Muscle layer of duodenum (tissue), 2 donors: ENCODE results near the gene SLX4IP.

Experiments used
- H3K27ac ChIP-seq: one replicate; pipeline ENCODE4 v1.7.0; 2013; ENCODE audit warnings: mild to moderate bottlenecking, low read length
- H3K27me3 ChIP-seq: one replicate; pipeline ENCODE4 v1.7.0; 2013; ENCODE audit warnings: low read depth, mild to moderate bottlenecking, control low read depth, low read length
- H3K36me3 ChIP-seq, 2 donors: one replicate each; pipeline ENCODE4 v1.7.0; 2013; ENCODE audit warnings: low read length in 2 of 2, control low read depth in 1 of 2, mild to moderate bottlenecking in 1 of 2; ENCODE audit not compliant: insufficient read depth in 2 of 2, control insufficient read depth in 1 of 2
- H3K4me1 ChIP-seq, 2 donors: one replicate each; pipeline ENCODE4 v1.7.0; 2013; ENCODE audit warnings: low read length in 2 of 2, mild to moderate bottlenecking in 2 of 2, control low read depth in 1 of 2, moderate library complexity in 1 of 2; ENCODE audit not compliant: insufficient read depth in 2 of 2, control insufficient read depth in 1 of 2
- H3K4me3 ChIP-seq, 2 donors: one replicate each; pipeline ENCODE4 v1.7.0; 2013; ENCODE audit warnings: low read length in 2 of 2, low read depth in 1 of 2, mild to moderate bottlenecking in 1 of 2
- H3K9me3 ChIP-seq, 2 donors: one replicate each; pipeline ENCODE4 v1.7.0; 2013; ENCODE audit warnings: low read length in 2 of 2, control low read depth in 1 of 2, mild to moderate bottlenecking in 1 of 2; ENCODE audit not compliant: control insufficient read depth in 1 of 2
- donor health status: healthy.

Gene SLX4IP

DNA sequence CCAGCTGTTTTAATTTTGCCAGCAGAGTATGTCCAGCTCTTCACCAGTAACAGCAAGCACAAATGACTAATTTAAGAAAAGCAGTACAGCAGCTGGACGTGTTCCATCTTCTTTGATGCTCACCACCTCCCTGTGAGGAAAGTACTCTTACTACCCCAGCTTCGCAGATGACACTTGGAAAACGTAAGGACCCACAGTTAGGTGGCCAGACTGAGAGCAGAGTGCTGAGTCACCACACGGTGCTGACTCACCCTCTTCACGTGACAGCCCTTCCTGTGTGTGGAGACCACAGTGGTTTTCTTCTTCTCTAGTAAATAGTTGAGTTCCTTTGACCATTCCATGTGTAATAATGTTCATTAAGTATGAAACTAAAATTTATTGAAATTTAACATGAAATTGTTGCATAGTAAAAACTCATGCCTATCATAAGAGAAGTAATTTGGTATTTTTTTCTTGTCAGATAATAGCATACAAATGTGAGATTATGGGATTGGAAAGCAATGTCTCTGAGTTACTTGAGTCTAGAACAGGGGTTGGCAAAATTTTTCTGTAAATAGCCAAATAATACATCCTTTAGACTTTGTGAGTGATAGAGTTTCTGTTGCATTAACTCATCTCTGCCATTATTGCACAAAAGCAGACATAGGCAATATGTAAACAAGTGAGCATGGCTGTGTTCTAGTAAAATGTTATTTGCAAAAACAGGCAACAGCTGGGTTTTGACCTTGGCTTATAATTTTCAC is 76.6 kb downstream of the SLX4IP start:
- Histone ChIP-seq H3K4me1 (peaks cover 12 to 31% of the 10 kb centered on the region in 2 donors), H3K9me3 (no peaks in the 10 kb centered on the region), H3K36me3 (peaks cover 0 to 5% of the 10 kb centered on the region in 2 donors), H3K27ac (peak overlapping the region; percentile 37), H3K27me3 (no peaks in the 10 kb centered on the region), H3K4me3 (no peak overlapping the region)

DNA sequence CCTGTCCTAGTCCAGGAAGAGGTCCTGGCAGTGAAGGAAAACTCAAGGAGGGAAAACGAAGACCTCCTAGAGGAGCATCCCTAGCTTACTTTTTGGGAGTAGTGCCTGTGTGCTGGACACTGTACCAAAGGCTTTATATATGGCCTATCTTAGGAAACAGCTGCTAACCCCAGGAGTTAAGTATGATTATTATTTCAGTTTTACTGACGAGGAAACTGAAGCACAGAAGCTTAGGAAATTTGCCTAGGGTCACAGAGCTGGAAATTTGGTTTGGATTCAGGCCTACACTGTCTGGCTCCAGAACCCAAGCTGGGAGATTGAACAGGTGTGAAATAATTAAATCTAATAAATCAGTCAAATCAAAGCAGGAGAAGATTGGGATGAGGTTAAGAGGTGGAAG is 78.0 kb downstream of the SLX4IP start:
- H3K4me1 ChIP-seq: peaks cover 12 to 29% of the 10 kb centered on the region in 2 donors
- no peaks in the 10 kb centered on the region for H3K27me3 ChIP-seq
- peaks cover 0 to 5% of the 10 kb centered on the region in 2 donors for H3K36me3 ChIP-seq
- H3K4me3 ChIP-seq: no peak overlapping the region
- no peak overlapping the region for H3K27ac ChIP-seq
- H3K9me3 ChIP-seq: no peaks in the 10 kb centered on the region

DNA sequence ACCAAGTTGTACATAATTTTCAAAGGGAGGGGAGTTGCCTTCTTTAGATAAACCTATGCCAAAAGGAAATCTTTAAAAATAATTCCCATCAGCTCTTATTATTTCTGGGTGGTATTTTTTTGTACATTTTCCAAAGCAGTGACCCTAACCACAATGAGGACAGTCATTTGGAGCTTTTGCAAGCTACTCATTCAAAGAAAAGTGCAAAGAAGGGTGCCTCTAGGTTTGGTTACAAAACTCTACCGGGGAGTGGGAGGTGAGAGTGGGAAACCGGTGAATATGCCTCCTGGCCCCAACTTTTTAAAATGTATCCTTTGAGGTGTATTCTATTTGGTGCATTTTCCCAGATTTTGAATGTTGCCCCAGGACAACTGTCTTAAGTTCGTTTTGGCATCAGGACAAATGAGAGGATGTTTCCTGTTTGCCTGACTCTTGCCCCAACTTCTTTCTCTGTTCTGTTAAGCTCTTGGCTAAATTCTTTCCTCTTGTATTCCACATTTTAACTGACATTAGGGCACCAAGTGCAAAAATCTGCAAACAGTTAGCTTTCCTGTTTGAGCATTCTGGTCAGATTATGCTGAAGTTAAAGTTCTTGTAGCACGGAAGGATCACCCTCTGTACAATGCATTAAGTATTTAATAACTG is 78.9 kb downstream of the SLX4IP start:
- Histone ChIP-seq H3K27me3 (no peaks in the 10 kb centered on the region), H3K4me1 (peaks cover 12 to 20% of the 10 kb centered on the region in 2 donors), H3K4me3 (no peak overlapping the region), H3K27ac (no peak overlapping the region), H3K36me3 (peaks cover 0 to 5% of the 10 kb centered on the region in 2 donors), H3K9me3 (no peaks in the 10 kb centered on the region)

DNA sequence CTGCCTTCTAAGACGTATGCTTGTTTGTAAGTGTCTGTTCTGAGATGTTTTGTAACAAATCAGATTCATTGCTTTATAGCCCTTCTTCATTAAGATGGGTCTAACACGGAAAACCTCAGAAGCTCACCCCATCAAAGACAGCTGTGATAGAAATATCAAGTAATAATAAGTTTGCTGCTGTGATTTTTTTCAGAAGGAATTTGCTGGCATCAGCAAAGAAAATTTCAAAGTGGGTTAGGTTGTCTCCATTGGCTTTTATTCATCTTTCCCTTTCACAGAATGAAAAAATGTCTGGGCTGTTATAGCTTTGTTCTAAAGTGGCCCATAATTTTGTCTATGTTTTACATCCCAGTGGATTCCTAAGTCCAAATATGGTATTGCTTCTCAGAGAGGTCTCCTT is 81.4 kb downstream of the SLX4IP start:
- Histone ChIP-seq H3K9me3 (no peaks in the 10 kb centered on the region), H3K4me1 (peaks cover 7 to 13% of the 10 kb centered on the region in 2 donors), H3K36me3 (peaks cover 0 to 5% of the 10 kb centered on the region in 2 donors), H3K27ac (no peak overlapping the region), H3K4me3 (no peak overlapping the region), H3K27me3 (no peaks in the 10 kb centered on the region)

GRCh38 chr20:10519361-10520046 is 84.4 kb downstream of the SLX4IP start:
- no peak overlapping the region for H3K27ac ChIP-seq
- no peaks in the 10 kb centered on the region for H3K36me3 ChIP-seq
- peaks cover 7 to 14% of the 10 kb centered on the region in 2 donors for H3K4me1 ChIP-seq
- no peaks in the 10 kb centered on the region for H3K27me3 ChIP-seq
- no peaks in the 10 kb centered on the region for H3K9me3 ChIP-seq
- no peak overlapping the region for H3K4me3 ChIP-seq

DNA sequence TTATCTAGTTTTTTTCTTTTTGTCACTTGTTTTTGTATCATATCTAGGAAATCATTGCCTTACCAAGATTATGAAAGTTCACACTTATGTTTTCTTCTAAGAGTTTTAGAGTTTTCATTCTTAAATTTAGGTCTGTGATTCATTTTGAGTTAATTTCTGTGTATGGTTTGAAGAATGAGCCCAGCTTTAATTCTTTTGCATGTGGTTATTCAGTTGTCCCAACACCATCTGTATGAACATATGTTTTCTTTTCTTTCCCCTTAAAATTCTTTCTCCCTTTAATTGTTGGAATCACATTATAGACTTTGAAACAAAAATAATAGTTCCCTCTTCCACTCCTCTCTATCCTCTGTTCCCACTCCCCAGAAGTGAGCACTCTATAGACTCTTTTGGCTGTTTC is 85.4 kb downstream of the SLX4IP start:
- no peak overlapping the region for H3K4me3 ChIP-seq
- H3K36me3 ChIP-seq: no peaks in the 10 kb centered on the region
- no peaks in the 10 kb centered on the region for H3K9me3 ChIP-seq
- H3K27me3 ChIP-seq: no peaks in the 10 kb centered on the region
- peaks cover 7 to 14% of the 10 kb centered on the region in 2 donors for H3K4me1 ChIP-seq
- H3K27ac ChIP-seq: no peak overlapping the region

DNA sequence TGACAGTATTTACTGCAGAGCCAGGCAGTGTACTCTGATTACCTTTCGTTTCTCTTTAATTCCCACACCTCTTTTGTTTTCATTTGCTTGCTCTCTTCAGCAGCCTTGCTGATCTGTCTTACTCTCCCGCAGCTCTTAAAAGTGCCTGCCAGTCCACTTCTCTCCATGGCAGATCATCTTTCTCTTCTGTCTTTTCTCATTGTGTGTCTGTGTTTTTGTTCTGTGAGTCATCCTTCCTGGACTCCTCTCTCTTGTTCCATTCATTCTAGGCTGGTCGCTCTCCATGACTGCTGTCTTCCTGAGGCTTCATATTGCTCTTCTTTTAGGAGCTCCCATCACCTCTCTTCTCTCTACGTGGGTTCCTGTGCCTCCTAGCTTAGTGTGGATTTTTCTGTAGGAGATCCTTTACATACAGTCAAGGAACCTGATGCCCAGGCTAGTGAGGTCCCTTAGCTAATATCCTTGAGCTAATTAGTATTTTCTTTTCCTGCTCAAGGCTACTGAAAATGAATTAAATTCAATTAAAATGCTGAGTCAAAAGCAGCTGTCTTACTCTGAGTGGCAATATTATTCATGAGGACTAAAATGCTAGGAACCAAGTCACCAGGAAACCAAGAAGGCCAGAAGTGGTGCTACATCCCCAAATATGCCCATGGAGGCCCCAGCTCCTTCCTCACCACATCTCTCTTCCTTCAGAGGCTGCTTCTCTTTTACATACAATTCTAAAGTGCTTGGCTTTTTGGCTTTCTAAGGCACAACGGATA is 86.1 kb downstream of the SLX4IP start:
- no peaks in the 10 kb centered on the region for H3K27me3 ChIP-seq
- H3K9me3 ChIP-seq: no peaks in the 10 kb centered on the region
- no peaks in the 10 kb centered on the region for H3K36me3 ChIP-seq
- peaks cover 7 to 14% of the 10 kb centered on the region in 2 donors for H3K4me1 ChIP-seq
- no peak overlapping the region for H3K27ac ChIP-seq
- no peak overlapping the region for H3K4me3 ChIP-seq

DNA sequence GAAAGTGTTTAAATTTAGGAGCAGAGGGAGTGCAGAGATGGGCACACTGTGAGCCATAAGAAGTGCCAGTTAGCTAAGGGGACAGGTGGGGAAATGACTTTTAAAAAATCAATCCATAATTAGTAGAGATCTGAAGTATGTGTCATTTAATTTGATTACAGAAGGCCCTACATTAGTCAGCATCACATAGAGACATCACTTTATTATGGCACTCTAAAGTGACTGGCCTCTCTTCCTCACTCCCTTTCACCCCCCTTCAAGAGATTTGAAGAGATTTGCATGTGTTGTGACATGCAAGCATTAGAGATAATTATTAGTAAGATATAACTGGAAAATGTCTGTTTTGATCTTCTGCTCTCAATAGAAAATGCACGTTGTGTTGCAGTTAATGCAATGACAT is 86.7 kb downstream of the SLX4IP start:
- no peaks in the 10 kb centered on the region for H3K9me3 ChIP-seq
- no peak overlapping the region for H3K27ac ChIP-seq
- peaks cover 7 to 14% of the 10 kb centered on the region in 2 donors for H3K4me1 ChIP-seq
- H3K27me3 ChIP-seq: no peaks in the 10 kb centered on the region
- no peaks in the 10 kb centered on the region for H3K36me3 ChIP-seq
- H3K4me3 ChIP-seq: no peak overlapping the region

DNA sequence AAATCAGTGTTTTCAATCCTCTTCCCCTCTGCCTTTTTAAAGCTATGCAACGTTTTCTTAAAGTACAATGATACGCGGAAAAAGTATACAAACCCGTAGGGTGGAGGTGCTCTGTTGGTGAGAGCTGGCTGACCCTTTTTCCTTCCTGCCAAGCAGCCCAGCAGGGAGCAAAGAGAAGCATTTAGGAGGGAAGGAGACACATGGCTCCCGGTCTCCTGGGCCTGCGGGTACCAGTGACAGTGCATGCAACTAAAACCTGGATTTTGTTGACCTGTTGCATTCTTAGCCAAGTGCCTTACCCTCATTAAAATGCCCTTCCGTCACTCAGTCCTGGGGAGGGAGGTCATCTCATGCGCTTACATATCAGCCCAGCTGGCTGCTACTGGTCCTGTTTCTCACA is 87.2 kb downstream of the SLX4IP start:
- Histone ChIP-seq H3K36me3 (no peaks in the 10 kb centered on the region), H3K27ac (no peak overlapping the region), H3K4me3 (no peak overlapping the region), H3K27me3 (no peaks in the 10 kb centered on the region), H3K4me1 (peaks cover 7 to 14% of the 10 kb centered on the region in 2 donors), H3K9me3 (no peaks in the 10 kb centered on the region)

GRCh38 chr20:10523443-10523842 is 88.3 kb downstream of the SLX4IP start:
- H3K27ac ChIP-seq: peak overlapping the region; percentile 57
- peaks cover 7 to 14% of the 10 kb centered on the region in 2 donors for H3K4me1 ChIP-seq
- no peaks in the 10 kb centered on the region for H3K36me3 ChIP-seq
- H3K27me3 ChIP-seq: no peaks in the 10 kb centered on the region
- no peaks in the 10 kb centered on the region for H3K9me3 ChIP-seq
- H3K4me3 ChIP-seq: no peak overlapping the region

DNA sequence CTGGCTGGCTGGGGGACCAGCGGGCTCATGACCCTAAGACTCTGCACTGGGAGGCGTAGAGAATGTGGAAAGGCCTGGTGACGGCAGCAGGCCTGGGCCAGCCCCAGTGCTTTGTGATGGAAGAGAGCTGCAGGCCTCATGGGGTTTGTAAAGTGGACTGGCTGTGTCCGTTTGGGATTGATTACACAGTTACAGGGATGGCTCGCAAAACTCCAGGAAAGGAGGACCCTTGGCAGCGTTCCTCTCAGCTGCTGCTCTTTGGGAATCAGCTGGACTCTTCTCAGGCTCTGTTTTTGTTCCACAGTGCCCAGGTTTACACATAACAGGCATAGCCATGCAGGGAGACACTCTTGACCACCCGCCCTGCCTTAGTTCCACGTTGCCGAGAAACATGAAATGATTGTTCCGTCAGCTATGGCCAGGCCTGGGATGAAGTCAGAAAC is 89.0 kb downstream of the SLX4IP start:
- H3K9me3 ChIP-seq: no peaks in the 10 kb centered on the region
- no peaks in the 10 kb centered on the region for H3K36me3 ChIP-seq
- H3K4me3 ChIP-seq: no peak overlapping the region
- H3K4me1 ChIP-seq: peaks cover 7 to 14% of the 10 kb centered on the region in 2 donors
- H3K27me3 ChIP-seq: no peaks in the 10 kb centered on the region
- H3K27ac ChIP-seq: peak overlapping the region; percentile 57
